Measurements from ENCODE around the gene RTEL1. TPM values are rescaled to one million over a fixed set of nuclear protein-coding genes. Genes with fewer than 3 reads are reported as not detected.

Gene RTEL1
- total RNA-seq, 1 donor from 2014 or later, result 46.9 TPM

GRCh38 chr20:63685269-63686026 lies 27.3 kb downstream of the RTEL1 start:
- Mint-ChIP-seq H3K9me3 (no peaks in the 10 kb centered on the region), H3K4me1 (ENCODE audit: low read depth) (peaks cover 3% of the 10 kb centered on the region), H3K4me3 (ENCODE audit: low read depth) (no peak overlapping the region), H3K27me3 (ENCODE audit: low read depth) (no peaks in the 10 kb centered on the region), H3K36me3 (ENCODE audit: low read depth) (no peaks in the 10 kb centered on the region), H3K27ac (no peak overlapping the region)
- DNase-seq (ENCODE audit: low spot score), result no peak
- intact Hi-C loops (cut with micrococcal nuclease), result no loop called here

- no peaks in the 10 kb centered on the region for H3K9me3 Mint-ChIP-seq
- no peaks in the 10 kb centered on the region for H3K27me3 Mint-ChIP-seq (ENCODE audit: low read depth)
- H3K27ac Mint-ChIP-seq, result no peak overlapping the region
- H3K4me1 Mint-ChIP-seq (ENCODE audit: low read depth), result peaks cover 3% of the 10 kb centered on the region
- no peaks in the 10 kb centered on the region for H3K36me3 Mint-ChIP-seq (ENCODE audit: low read depth)
- no peak for DNase-seq (ENCODE audit: low spot score)
- no peak overlapping the region for H3K4me3 Mint-ChIP-seq (ENCODE audit: low read depth)
- intact Hi-C loops (cut with micrococcal nuclease), result no loop called here
These were observed 28.0 kb downstream of the RTEL1 start for GRCh38 chr20:63686094-63686491.

GRCh38 chr20:63686492-63687321 lies 28.6 kb downstream of the RTEL1 start:
- DNase-seq (ENCODE audit: low spot score), result no peak
- no peak overlapping the region for H3K27ac Mint-ChIP-seq
- H3K36me3 Mint-ChIP-seq (ENCODE audit: low read depth), result no peaks in the 10 kb centered on the region
- intact Hi-C loops (cut with micrococcal nuclease), result no loop called here
- no peaks in the 10 kb centered on the region for H3K27me3 Mint-ChIP-seq (ENCODE audit: low read depth)
- H3K9me3 Mint-ChIP-seq, result no peaks in the 10 kb centered on the region
- H3K4me3 Mint-ChIP-seq (ENCODE audit: low read depth), result no peak overlapping the region
- H3K4me1 Mint-ChIP-seq (ENCODE audit: low read depth), result peaks cover 3% of the 10 kb centered on the region

- intact Hi-C loops (cut with micrococcal nuclease), result no loop called here
- Mint-ChIP-seq H3K4me3 (ENCODE audit: low read depth) (no peak overlapping the region), H3K9me3 (no peaks in the 10 kb centered on the region), H3K27ac (no peak overlapping the region), H3K27me3 (ENCODE audit: low read depth) (no peaks in the 10 kb centered on the region), H3K36me3 (ENCODE audit: low read depth) (peaks cover 3% of the 10 kb centered on the region), H3K4me1 (ENCODE audit: low read depth) (peaks cover 3% of the 10 kb centered on the region)
- no peak for DNase-seq (ENCODE audit: low spot score)
These were observed 29.5 kb downstream of the RTEL1 start for GRCh38 chr20:63687419-63688178.

GRCh38 chr20:63688228-63689045 lies 30.3 kb downstream of the RTEL1 start:
- H3K4me3 Mint-ChIP-seq (ENCODE audit: low read depth), result no peak overlapping the region
- H3K27me3 Mint-ChIP-seq (ENCODE audit: low read depth), result no peaks in the 10 kb centered on the region
- peaks cover 4% of the 10 kb centered on the region for H3K36me3 Mint-ChIP-seq (ENCODE audit: low read depth)
- H3K9me3 Mint-ChIP-seq, result no peaks in the 10 kb centered on the region
- intact Hi-C loops (cut with micrococcal nuclease), result no loop called here
- H3K4me1 Mint-ChIP-seq (ENCODE audit: low read depth), result peaks cover 3% of the 10 kb centered on the region
- H3K27ac Mint-ChIP-seq, result no peak overlapping the region
- DNase-seq (ENCODE audit: low spot score), result no peak

DNA sequence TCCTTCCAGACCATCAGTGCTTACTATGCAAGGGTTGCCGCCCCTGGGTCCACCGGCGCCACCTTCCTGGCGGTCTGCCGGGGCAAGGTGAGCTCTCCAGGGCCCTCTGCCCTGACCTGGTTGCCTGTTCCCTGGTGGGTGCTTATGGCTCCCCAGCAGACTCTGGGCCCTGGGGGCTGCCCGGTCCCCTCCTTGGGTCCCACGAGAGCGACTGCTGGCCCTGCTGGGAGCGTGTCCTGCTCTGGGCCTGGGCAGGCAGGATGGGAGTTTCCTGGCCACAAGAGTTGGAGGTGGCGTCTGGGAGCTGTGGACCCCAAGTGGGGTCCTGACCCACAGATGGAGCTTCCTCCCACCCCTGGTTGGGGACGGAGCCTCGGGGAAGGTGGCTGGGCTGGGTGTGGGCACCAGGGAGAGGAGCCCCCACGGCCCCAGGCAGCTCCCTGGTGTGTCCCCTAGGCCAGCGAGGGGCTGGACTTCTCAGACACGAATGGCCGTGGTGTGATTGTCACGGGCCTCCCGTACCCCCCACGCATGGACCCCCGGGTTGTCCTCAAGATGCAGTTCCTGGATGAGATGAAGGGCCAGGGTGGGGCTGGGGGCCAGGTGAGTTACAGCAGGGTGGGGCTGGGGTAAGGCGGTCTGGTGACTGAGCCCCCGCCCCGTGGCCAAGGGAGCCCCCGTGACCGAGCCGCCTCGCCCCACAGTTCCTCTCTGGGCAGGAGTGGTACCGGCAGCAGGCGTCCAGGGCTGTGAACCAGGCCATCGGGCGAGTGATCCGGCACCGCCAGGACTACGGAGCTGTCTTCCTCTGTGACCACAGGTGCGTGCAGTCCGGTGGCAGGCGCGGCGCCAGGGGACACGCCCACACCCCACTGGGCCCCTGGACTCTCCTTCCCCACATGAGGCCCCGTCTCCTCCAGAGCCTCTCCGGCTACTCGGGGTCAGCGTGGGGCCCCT lies 31.2 kb downstream of the RTEL1 start:
- no peak for DNase-seq (ENCODE audit: low spot score)
- intact Hi-C loops (cut with micrococcal nuclease), result no loop called here
- H3K9me3 Mint-ChIP-seq, result no peaks in the 10 kb centered on the region
- H3K27ac Mint-ChIP-seq, result no peak overlapping the region
- peaks cover 9% of the 10 kb centered on the region for H3K36me3 Mint-ChIP-seq (ENCODE audit: low read depth)
- peaks cover 1% of the 10 kb centered on the region for H3K27me3 Mint-ChIP-seq (ENCODE audit: low read depth)
- H3K4me3 Mint-ChIP-seq (ENCODE audit: low read depth), result no peak overlapping the region
- no peaks in the 10 kb centered on the region for H3K4me1 Mint-ChIP-seq (ENCODE audit: low read depth)

DNA sequence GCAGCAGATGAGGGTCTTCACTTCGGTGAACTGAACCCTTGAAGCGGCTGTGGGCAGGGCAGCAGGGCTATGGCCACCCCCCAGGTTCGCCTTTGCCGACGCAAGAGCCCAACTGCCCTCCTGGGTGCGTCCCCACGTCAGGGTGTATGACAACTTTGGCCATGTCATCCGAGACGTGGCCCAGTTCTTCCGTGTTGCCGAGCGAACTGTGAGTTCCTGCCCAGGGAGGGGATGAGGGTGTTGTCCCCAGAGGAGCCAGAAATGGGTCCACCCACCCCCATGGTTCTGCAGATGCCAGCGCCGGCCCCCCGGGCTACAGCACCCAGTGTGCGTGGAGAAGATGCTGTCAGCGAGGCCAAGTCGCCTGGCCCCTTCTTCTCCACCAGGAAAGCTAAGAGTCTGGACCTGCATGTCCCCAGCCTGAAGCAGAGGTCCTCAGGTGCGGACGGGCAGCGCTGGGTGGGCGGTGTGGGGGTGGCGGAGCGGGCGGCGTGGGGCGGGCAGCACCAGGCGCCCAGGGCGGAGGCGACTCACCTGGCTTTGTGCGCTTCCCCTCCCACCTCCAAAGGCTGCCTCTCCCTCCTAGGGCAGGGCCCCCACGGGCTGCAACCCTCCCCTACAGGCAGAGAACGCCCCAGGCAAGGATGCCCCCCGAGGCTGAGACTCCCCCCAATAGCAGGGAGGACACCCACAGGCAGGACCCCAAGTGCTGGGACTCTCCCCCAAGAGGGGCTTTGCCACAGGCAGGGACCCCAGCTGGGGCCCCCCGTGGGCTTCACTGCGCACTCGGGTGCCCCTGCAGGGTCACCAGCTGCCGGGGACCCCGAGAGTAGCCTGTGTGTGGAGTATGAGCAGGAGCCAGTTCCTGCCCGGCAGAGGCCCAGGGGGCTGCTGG lies 32.1 kb downstream of the RTEL1 start:
- intact Hi-C loops (cut with micrococcal nuclease), result no loop called here
- H3K4me1 Mint-ChIP-seq (ENCODE audit: low read depth), result no peaks in the 10 kb centered on the region
- peaks cover 10% of the 10 kb centered on the region for H3K36me3 Mint-ChIP-seq (ENCODE audit: low read depth)
- no peak overlapping the region for H3K4me3 Mint-ChIP-seq (ENCODE audit: low read depth)
- peaks cover 1% of the 10 kb centered on the region for H3K27me3 Mint-ChIP-seq (ENCODE audit: low read depth)
- H3K27ac Mint-ChIP-seq, result no peak overlapping the region
- no peaks in the 10 kb centered on the region for H3K9me3 Mint-ChIP-seq
- no peak for DNase-seq (ENCODE audit: low spot score)

- no peaks in the 10 kb centered on the region for H3K9me3 Mint-ChIP-seq
- DNase-seq (ENCODE audit: low spot score), result no peak
- intact Hi-C loops (cut with micrococcal nuclease), result no loop called here
- no peaks in the 10 kb centered on the region for H3K4me1 Mint-ChIP-seq (ENCODE audit: low read depth)
- H3K4me3 Mint-ChIP-seq (ENCODE audit: low read depth), result no peak overlapping the region
- H3K27ac Mint-ChIP-seq, result no peak overlapping the region
- peaks cover 1% of the 10 kb centered on the region for H3K27me3 Mint-ChIP-seq (ENCODE audit: low read depth)
- peaks cover 15% of the 10 kb centered on the region for H3K36me3 Mint-ChIP-seq (ENCODE audit: low read depth)
These were observed 33.0 kb downstream of the RTEL1 start for GRCh38 chr20:63690898-63691710.

DNA sequence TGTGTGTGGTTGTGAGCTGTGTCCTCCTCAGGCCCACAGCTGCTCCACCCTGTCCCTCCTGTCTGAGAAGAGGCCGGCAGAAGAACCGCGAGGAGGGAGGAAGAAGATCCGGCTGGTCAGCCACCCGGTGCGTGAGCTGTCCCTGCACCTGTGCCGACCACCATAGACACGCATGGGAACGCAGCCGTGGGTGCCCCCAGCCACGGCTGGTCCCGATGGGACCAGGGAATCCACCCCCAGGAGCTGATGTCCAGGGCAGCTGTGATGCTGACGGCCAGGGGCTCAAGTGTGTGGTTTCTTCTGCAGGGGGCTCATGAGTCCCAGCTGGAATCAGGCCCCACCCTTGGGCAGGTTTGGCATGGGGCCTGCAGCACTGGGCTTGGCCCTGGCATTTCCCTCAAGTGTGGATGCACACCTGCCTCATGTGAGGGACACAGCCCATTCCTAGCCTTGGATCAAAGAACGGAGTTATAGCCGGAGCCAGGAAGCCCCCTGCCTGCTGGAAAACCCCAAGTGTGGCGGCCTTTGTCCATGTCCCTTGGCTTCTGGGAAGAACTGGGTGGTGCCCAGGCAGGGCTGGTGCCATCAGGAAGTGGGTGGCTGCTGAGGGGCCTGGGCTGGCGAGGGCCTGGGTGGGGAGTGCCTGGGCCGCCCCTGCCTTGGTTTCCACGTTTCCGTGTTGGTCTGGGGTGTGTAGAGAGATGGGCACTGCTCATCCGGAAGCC lies 33.8 kb downstream of the RTEL1 start:
- peaks cover 1% of the 10 kb centered on the region for H3K27me3 Mint-ChIP-seq (ENCODE audit: low read depth)
- H3K36me3 Mint-ChIP-seq (ENCODE audit: low read depth), result peaks cover 17% of the 10 kb centered on the region
- no peak for DNase-seq (ENCODE audit: low spot score)
- H3K4me3 Mint-ChIP-seq (ENCODE audit: low read depth), result no peak overlapping the region
- H3K9me3 Mint-ChIP-seq, result no peaks in the 10 kb centered on the region
- intact Hi-C loops (cut with micrococcal nuclease), result no loop called here
- no peak overlapping the region for H3K27ac Mint-ChIP-seq
- H3K4me1 Mint-ChIP-seq (ENCODE audit: low read depth), result no peaks in the 10 kb centered on the region

All from activated T-helper 2 cell treated with anti-CD3 and anti-CD28 coated beads, Interferon-gamma antibody, Interleukin-2, Interleukin-4, amounts not matched to agents 10 μg/mL and 5 μg/mL and 100 μg/mL, durations not matched to agents 14 hours and 24 hours and 36 hours (primary cell).